HL-60 (cell line): ENCODE data around the gene C14orf93.
A peak's percentile ranks its signal among the peaks of the same experiment; 100 is the strongest.

Source experiments
- DNase-seq, 2 experiments: peaks; one replicate each; pipeline ENCODE4 v3.0.0-alpha.2; 2010 to 2020; ENCODE audit warnings: low read depth in 1 of 2, low spot score in 1 of 2
- H3K27ac ChIP-seq: fragments of 250-450 bp; sonication (Bioruptor Pico); replicated peaks from 2 replicates; pipeline ENCODE4 v1.5.1; 2020; ENCODE audit warnings: mild to moderate bottlenecking, moderate library complexity
- H3K27me3 ChIP-seq: fragments of 250-450 bp; sonication (Bioruptor Pico); 2 replicates; pipeline ENCODE4 v1.5.1; 2021; ENCODE audit warnings: mild to moderate bottlenecking, moderate library complexity; ENCODE audit not compliant: insufficient read depth, poor library complexity, severe bottlenecking
- H3K4me3 ChIP-seq: replicated peaks from 2 replicates; pipeline ENCODE4 v1.5.1; 2011; ENCODE audit warnings: mild to moderate bottlenecking, control low read depth, low read length; ENCODE audit not compliant: insufficient read depth
- CTCF ChIP-seq: IDR thresholded peaks from one replicate; pipeline ENCODE4 v1.5.1; 2011; ENCODE audit warnings: low read length, control low read depth, inconsistent platforms; ENCODE audit not compliant: insufficient read depth
- GABPA ChIP-seq: IDR thresholded peaks from 2 replicates; pipeline ENCODE4 v1.6.1; 2012; ENCODE audit warnings: low read depth
- POLR2AphosphoS5 ChIP-seq: IDR thresholded peaks from 2 replicates; pipeline ENCODE4 v1.6.1; 2012; ENCODE audit warnings: low read depth
- SPI1 ChIP-seq: IDR thresholded peaks from 2 replicates; pipeline ENCODE4 v1.6.1; 2012; ENCODE audit warnings: low read depth, mild to moderate bottlenecking, borderline replicate concordance
- TF ChIP-seq, protein P1 (sequence below): IDR thresholded peaks from 2 replicates; pipeline ENCODE4 v1.6.1; 2012; ENCODE audit warnings: low read depth; ENCODE audit not compliant: insufficient replicate concordance

Gene C14orf93

GRCh38 chr14:23056956-23057756, 47.2 kb upstream of the C14orf93 start, which contains the start of gene CDH24:
CDH24 (minus strand) TSS chr14:23057520; CDS start chr14:23055733, 1,787 bp downstream.
- H3K27ac ChIP-seq = peak within 1 kb of the TSS; percentile 24; the same call in 1 of the 2 replicates
- H3K4me3 ChIP-seq = peak within 1 kb of the TSS; percentile 63
- TF ChIP-seq, protein P1, sequence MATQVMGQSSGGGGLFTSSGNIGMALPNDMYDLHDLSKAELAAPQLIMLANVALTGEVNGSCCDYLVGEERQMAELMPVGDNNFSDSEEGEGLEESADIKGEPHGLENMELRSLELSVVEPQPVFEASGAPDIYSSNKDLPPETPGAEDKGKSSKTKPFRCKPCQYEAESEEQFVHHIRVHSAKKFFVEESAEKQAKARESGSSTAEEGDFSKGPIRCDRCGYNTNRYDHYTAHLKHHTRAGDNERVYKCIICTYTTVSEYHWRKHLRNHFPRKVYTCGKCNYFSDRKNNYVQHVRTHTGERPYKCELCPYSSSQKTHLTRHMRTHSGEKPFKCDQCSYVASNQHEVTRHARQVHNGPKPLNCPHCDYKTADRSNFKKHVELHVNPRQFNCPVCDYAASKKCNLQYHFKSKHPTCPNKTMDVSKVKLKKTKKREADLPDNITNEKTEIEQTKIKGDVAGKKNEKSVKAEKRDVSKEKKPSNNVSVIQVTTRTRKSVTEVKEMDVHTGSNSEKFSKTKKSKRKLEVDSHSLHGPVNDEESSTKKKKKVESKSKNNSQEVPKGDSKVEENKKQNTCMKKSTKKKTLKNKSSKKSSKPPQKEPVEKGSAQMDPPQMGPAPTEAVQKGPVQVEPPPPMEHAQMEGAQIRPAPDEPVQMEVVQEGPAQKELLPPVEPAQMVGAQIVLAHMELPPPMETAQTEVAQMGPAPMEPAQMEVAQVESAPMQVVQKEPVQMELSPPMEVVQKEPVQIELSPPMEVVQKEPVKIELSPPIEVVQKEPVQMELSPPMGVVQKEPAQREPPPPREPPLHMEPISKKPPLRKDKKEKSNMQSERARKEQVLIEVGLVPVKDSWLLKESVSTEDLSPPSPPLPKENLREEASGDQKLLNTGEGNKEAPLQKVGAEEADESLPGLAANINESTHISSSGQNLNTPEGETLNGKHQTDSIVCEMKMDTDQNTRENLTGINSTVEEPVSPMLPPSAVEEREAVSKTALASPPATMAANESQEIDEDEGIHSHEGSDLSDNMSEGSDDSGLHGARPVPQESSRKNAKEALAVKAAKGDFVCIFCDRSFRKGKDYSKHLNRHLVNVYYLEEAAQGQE = no peak
- TF ChIP-seq SPI1 (no peak), POLR2AphosphoS5 (no peak), GABPA (no peak), CTCF (no peak)
- peak in 1 of 2 experiments; percentile 74 for DNase-seq
- no peaks in the 10 kb centered on the region for H3K27me3 ChIP-seq

- Histone ChIP-seq H3K4me3 (peak overlapping the region; percentile 63), H3K27me3 (no peaks in the 10 kb centered on the region), H3K27ac (no peak overlapping the region)
- TF ChIP-seq, protein P1 = no peak
- TF ChIP-seq CTCF (peak; percentile 87), GABPA (no peak), SPI1 (no peak), POLR2AphosphoS5 (peak; percentile 21; the same call in 1 of the 2 replicates)
- peak; percentile 54 to 80 for DNase-seq
Observed at GRCh38 chr14:23056145-23056955, 46.4 kb upstream of the C14orf93 start.

GRCh38 chr14:23055621-23056144, 45.7 kb upstream of the C14orf93 start:
- H3K4me3 ChIP-seq = no peak overlapping the region

More at GRCh38 chr14:23055621-23056144, 45.7 kb upstream of the C14orf93 start:
- no peak for DNase-seq
- TF ChIP-seq CTCF (no peak), POLR2AphosphoS5 (no peak), SPI1 (no peak), GABPA (no peak)
- TF ChIP-seq, protein P1 = no peak
- Histone ChIP-seq H3K27me3 (no peaks in the 10 kb centered on the region), H3K27ac (no peak overlapping the region)
